Endothelial cell of umbilical vein (primary cell): ENCODE data around the gene SERPINA5. TPM values are rescaled to one million over a fixed set of nuclear protein-coding genes. Genes with fewer than 3 reads are reported as not detected.

Experiments used
- BruUV-seq: library from RNA; stranded (reverse); fragments of 400-500 nt; replicated peaks from 2 replicates; lab custom pipeline; 2021; lab: Mats Ljungman, UMichigan
- CTCF ChIA-PET: fragments of 300-600, 350-600 bp; sonication (Branson Sonifier 250); formaldehyde crosslinking; loops from one replicate; lab custom pipeline; 2021; ENCODE audit warnings: antibody characterized with exemption, inconsistent platforms; lab: Charles Lee
- POLR2A ChIA-PET: fragments of 300-600, 350-600 bp; sonication (Branson Sonifier 250); formaldehyde crosslinking; loops from one replicate; lab custom pipeline; 2021; ENCODE audit warnings: antibody characterized with exemption, inconsistent platforms; lab: Charles Lee
- DNase-seq: peaks from one replicate; pipeline ENCODE4 v3.0.0-alpha.2; 2011; ENCODE audit warnings: low read depth, low spot score
- FAIRE-seq: peaks from 2 replicates; lab custom pipeline; 2011; peaks lifted over from hg19 to GRCh38; lab: Jason Lieb, UNC
- H2AFZ ChIP-seq: 2 replicates; pipeline ENCODE4 v1.6.0; 2012; ENCODE audit warnings: low read depth, low read length, control low read depth, inconsistent platforms
- H3K27ac ChIP-seq: 2 replicates; pipeline ENCODE4 v1.5.1; 2011; ENCODE audit warnings: low read depth, mild to moderate bottlenecking, control low read depth, low read length, moderate library complexity; ENCODE audit not compliant: insufficient read depth
- H3K27me3 ChIP-seq, 2 experiments: 2 replicates each; pipeline versions ENCODE4 v1.6.0 to v1.6.1; 2011; ENCODE audit warnings: low read length in 2 of 2, mixed read lengths in 1 of 2; ENCODE audit not compliant: control insufficient read depth in 2 of 2, insufficient read depth in 2 of 2
- H3K36me3 ChIP-seq, 2 experiments: 2 replicates in 1 of 2; 3 replicates in 1 of 2; pipeline ENCODE4 v1.5.1; 2011; ENCODE audit warnings: low read length in 2 of 2, mild to moderate bottlenecking in 1 of 2, moderate library complexity in 1 of 2; ENCODE audit not compliant: control insufficient read depth in 2 of 2, insufficient read depth in 2 of 2; ENCODE audit errors: extremely low read depth in 1 of 2
- H3K4me1 ChIP-seq: 3 replicates; pipeline ENCODE4 v1.5.1; 2011; ENCODE audit warnings: mild to moderate bottlenecking, low read length; ENCODE audit not compliant: control insufficient read depth, insufficient read depth; ENCODE audit errors: extremely low read depth
- H3K4me2 ChIP-seq: 2 replicates; pipeline ENCODE4 v1.6.1; 2011; ENCODE audit warnings: low read length, control low read depth, mixed read lengths; ENCODE audit not compliant: insufficient read depth
- H3K4me3 ChIP-seq, 3 experiments: fragments of 200-600 bp in 1 of 3; sonication (generic), shearing (Covaris generic) in 1 of 3; replicated peaks in 1 of 3; 2 replicates each; pipeline ENCODE4 v1.5.1; 2011 to 2016; ENCODE audit warnings: control low read depth in 3 of 3, low read length in 3 of 3, mild to moderate bottlenecking in 2 of 3, inconsistent platforms in 1 of 3, low read depth in 1 of 3, moderate library complexity in 1 of 3; ENCODE audit not compliant: insufficient read depth in 1 of 3
- H3K79me2 ChIP-seq: 2 replicates; pipeline ENCODE4 v1.6.0; 2012; ENCODE audit warnings: low read length, inconsistent platforms; ENCODE audit not compliant: control insufficient read depth, insufficient read depth
- H3K9ac ChIP-seq: replicated peaks from 2 replicates; pipeline ENCODE3; 2011; ENCODE audit warnings: low read length, control low read depth; ENCODE audit not compliant: insufficient read depth; ENCODE audit errors: extremely low read depth
- H3K9me1 ChIP-seq: replicated peaks from 3 replicates; pipeline ENCODE4 v1.6.0; 2011; ENCODE audit warnings: mild to moderate bottlenecking, low read length; ENCODE audit not compliant: control insufficient read depth, insufficient read depth; ENCODE audit errors: extremely low read depth
- H3K9me3 ChIP-seq: replicated peaks from 2 replicates; pipeline ENCODE4 v1.5.1; 2012; ENCODE audit warnings: low read length, inconsistent platforms; ENCODE audit not compliant: control insufficient read depth, insufficient read depth
- H4K20me1 ChIP-seq: replicated peaks from 2 replicates; pipeline ENCODE3; 2011; ENCODE audit warnings: mild to moderate bottlenecking, low read length; ENCODE audit not compliant: control insufficient read depth, insufficient read depth; ENCODE audit errors: extremely low read depth
- CTCF ChIP-seq, 2 donors: IDR thresholded peaks; 1 replicate in 1 of 2; 2 replicates in 1 of 2; pipeline ENCODE4 v1.5.1; 2011; ENCODE audit warnings: low read length in 2 of 2, mild to moderate bottlenecking in 2 of 2, moderate library complexity in 2 of 2, control low read depth in 1 of 2, inconsistent platforms in 1 of 2, low read depth in 1 of 2; ENCODE audit not compliant: insufficient read depth in 1 of 2; ENCODE audit errors: extremely low read depth in 1 of 2
- EZH2 ChIP-seq: IDR thresholded peaks from 2 replicates; pipeline ENCODE4 v1.6.1; 2012; ENCODE audit warnings: borderline replicate concordance, low read depth, mild to moderate bottlenecking, moderate library complexity, low read length, inconsistent platforms; ENCODE audit not compliant: severe bottlenecking
- FOS ChIP-seq: IDR thresholded peaks from 2 replicates; pipeline ENCODE4 v1.6.1; 2011; ENCODE audit warnings: mild to moderate bottlenecking, low read length, moderate library complexity, borderline replicate concordance; ENCODE audit not compliant: insufficient read depth
- GATA2 ChIP-seq: IDR thresholded peaks from 2 replicates; pipeline ENCODE4 v1.7.0; 2011; ENCODE audit warnings: low read depth, mild to moderate bottlenecking, moderate library complexity, mixed read lengths, low read length; ENCODE audit not compliant: insufficient read length, insufficient read depth
- JUN ChIP-seq: IDR thresholded peaks from 2 replicates; pipeline ENCODE4 v1.6.1; 2011; ENCODE audit warnings: borderline replicate concordance, low read depth; ENCODE audit not compliant: insufficient read length, insufficient read depth
- MYC ChIP-seq: IDR thresholded peaks from one replicate; pipeline ENCODE4 v1.6.1; 2011; ENCODE audit warnings: mild to moderate bottlenecking, low read depth, low read length
- POLR2A ChIP-seq: IDR thresholded peaks from 2 replicates; pipeline ENCODE4 v1.6.1; 2012; ENCODE audit warnings: low read depth, mild to moderate bottlenecking, control low read depth, low read length
- POLR2AphosphoS5 ChIP-seq: IDR thresholded peaks from 2 replicates; pipeline ENCODE4 v1.6.1; 2012; ENCODE audit warnings: low read depth, mild to moderate bottlenecking, control low read depth, low read length, moderate library complexity; ENCODE audit not compliant: insufficient read depth
- dilution Hi-C: fragments of 300-500 bp; cut with MboI; formaldehyde crosslinking; loops from one replicate; pipeline ENCODE4 v1.15.0; 2019; ENCODE audit warnings: low sequenced_read_pairs; ENCODE audit not compliant: extremely low pct_ligation_motif_present
- intact Hi-C: fragments of 100-400 bp; cut with micrococcal nuclease; formaldehyde crosslinking; loops from one replicate; pipeline ENCODE4 v1.10.0; 2022
- polyA plus RNA-seq, 4 experiments: library from polyadenylated mRNA; depleted of rRNA in 3 of 4; stranded (reverse) in 3 of 4; unstranded in 1 of 4; fragments of >200 nt; gene quantifications; 2 replicates each; pipeline versions ENCODE4 v1.2.1 to v1.2.3, GENCODE V29; 2011 to 2012; ENCODE audit warnings: missing spikeins in 1 of 4
- total RNA-seq: library from RNA; stranded (reverse); gene quantifications from 2 replicates; pipeline ENCODE4 v1.2.3, GENCODE V29; 2021
- TF ChIP-seq, protein P1 (sequence below): IDR thresholded peaks from 2 replicates; pipeline ENCODE4 v1.6.1; 2011; ENCODE audit not compliant: insufficient read depth, insufficient read length

SERPINA5 gene
- total and polyA plus RNA-seq, 2 donors (not counting 3 experiments of a cell fraction or from before 2014, with no cell fraction given) = 0.12 TPM; not detected in 1

GRCh38 chr14:94544726-94545125, 36.5 kb upstream of the SERPINA5 start:
- Histone ChIP-seq H3K9me1 (no peaks in the 10 kb centered on the region), H3K27ac (no peak overlapping the region), H2AFZ (no peak overlapping the region), H3K36me3 (no peaks in the 10 kb centered on the region), H3K4me2 (no peak overlapping the region), H3K4me1 (peaks cover 23% of the 10 kb centered on the region), H3K27me3 (no peaks in the 10 kb centered on the region), H3K79me2 (no peaks in the 10 kb centered on the region), H3K9ac (no peak overlapping the region), H4K20me1 (no peaks in the 10 kb centered on the region), H3K9me3 (no peaks in the 10 kb centered on the region), H3K4me3 (no peak overlapping the region)
- dilution Hi-C loops (no loop called here), intact Hi-C loops (loop anchor here (5.0 to 10.0 kb wide), 2 partner anchors 138 to 410 kb away; no protein-coding TSS in a partner anchor)
- DNase-seq = no peak
- FAIRE-seq = no peak
- CTCF ChIA-PET = interaction anchor here (1.2 to 1.6 kb wide), 2 partner anchors 111 to 121 kb away, joined by 3 to 5 read pairs; no protein-coding TSS in a partner anchor
- POLR2A ChIA-PET = no interaction called here
- no TSS peak for BruUV-seq
- TF ChIP-seq MYC (no peak), JUN (no peak), POLR2A (no peak), GATA2 (no peak), CTCF (IDR thresholded peaks at IDR 0.05; ENCODE audit: extremely low read depth in 1 of 2, insufficient read depth in 1 of 2, low read depth in 1 of 2, low read length in 2 of 2) (no peak), FOS (no peak), EZH2 (no peak), POLR2AphosphoS5 (no peak)
- TF ChIP-seq, protein P1, sequence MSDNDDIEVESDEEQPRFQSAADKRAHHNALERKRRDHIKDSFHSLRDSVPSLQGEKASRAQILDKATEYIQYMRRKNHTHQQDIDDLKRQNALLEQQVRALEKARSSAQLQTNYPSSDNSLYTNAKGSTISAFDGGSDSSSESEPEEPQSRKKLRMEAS = no peak
